Neutrophil (primary cell): ENCODE measurements around the gene FGFR3.

Experiments used
- H3K27ac ChIP-seq: fragments of 200-600 bp; sonication (generic); 2 replicates; pipeline ENCODE4 v1.5.1; 2016; ENCODE audit warnings: mild to moderate bottlenecking, moderate library complexity
- H3K27me3 ChIP-seq: fragments of 200-600 bp; sonication (generic); 2 replicates; pipeline ENCODE4 v1.6.0; 2016; ENCODE audit warnings: mild to moderate bottlenecking
- H3K36me3 ChIP-seq: fragments of 200-600 bp; sonication (generic); 2 replicates; pipeline ENCODE4 v1.5.1; 2017
- H3K4me1 ChIP-seq, 2 experiments: fragments of 200-600 bp in 1 of 2; sonication (generic) in 1 of 2; 1 replicate in 1 of 2; 2 replicates in 1 of 2; pipeline versions ENCODE4 v1.5.1 to v1.6.1; 2013 to 2016; ENCODE audit warnings: low read depth in 1 of 2, low read length in 1 of 2, mild to moderate bottlenecking in 1 of 2, moderate library complexity in 1 of 2; ENCODE audit not compliant: control insufficient read depth in 1 of 2, insufficient read depth in 1 of 2
- H3K4me3 ChIP-seq, 2 experiments: fragments of 200-600 bp in 1 of 2; sonication (generic) in 1 of 2; 1 replicate in 1 of 2; 2 replicates in 1 of 2; pipeline ENCODE4 v1.5.1; 2013 to 2016; ENCODE audit warnings: low read depth in 1 of 2, low read length in 1 of 2, mild to moderate bottlenecking in 1 of 2, moderate library complexity in 1 of 2
- H3K9me3 ChIP-seq: fragments of 200-600 bp; sonication (generic); 2 replicates; pipeline ENCODE4 v1.5.1; 2016
- CTCF ChIP-seq: fragments of 200-600 bp; sonication (generic); IDR thresholded peaks from 2 replicates; pipeline ENCODE4 v1.5.1; 2016; ENCODE audit warnings: antibody characterized with exemption

Gene FGFR3

GRCh38 chr4:1808396-1808795 is 15.3 kb downstream of the FGFR3 start:
- H3K4me3 ChIP-seq = no peak overlapping the region
- H3K27me3 ChIP-seq = no peaks in the 10 kb centered on the region
- no peaks in the 10 kb centered on the region for H3K4me1 ChIP-seq
- TF ChIP-seq CTCF = no peak
- no peaks in the 10 kb centered on the region for H3K9me3 ChIP-seq
- H3K36me3 ChIP-seq = peaks cover 7% of the 10 kb centered on the region
- H3K27ac ChIP-seq = no peak overlapping the region

GRCh38 chr4:1808851-1809753 is 16.0 kb downstream of the FGFR3 start:
- no peaks in the 10 kb centered on the region for H3K9me3 ChIP-seq
- TF ChIP-seq CTCF = no peak
- H3K4me3 ChIP-seq = no peak overlapping the region
- H3K36me3 ChIP-seq = peaks cover 14% of the 10 kb centered on the region
- H3K27me3 ChIP-seq = no peaks in the 10 kb centered on the region
- H3K4me1 ChIP-seq = no peaks in the 10 kb centered on the region
- no peak overlapping the region for H3K27ac ChIP-seq

GRCh38 chr4:1809754-1810502 is 16.8 kb downstream of the FGFR3 start:
- H3K9me3 ChIP-seq = no peaks in the 10 kb centered on the region
- no peak overlapping the region for H3K4me3 ChIP-seq
- no peaks in the 10 kb centered on the region for H3K27me3 ChIP-seq
- H3K27ac ChIP-seq = no peak overlapping the region
- H3K4me1 ChIP-seq = no peaks in the 10 kb centered on the region
- H3K36me3 ChIP-seq = peaks cover 22% of the 10 kb centered on the region
- peak; percentile 19 for TF ChIP-seq CTCF

GRCh38 chr4:1810765-1811164 is 17.7 kb downstream of the FGFR3 start:
- Histone ChIP-seq H3K36me3 (peaks cover 31% of the 10 kb centered on the region), H3K27ac (no peak overlapping the region), H3K27me3 (no peaks in the 10 kb centered on the region), H3K4me1 (no peaks in the 10 kb centered on the region), H3K9me3 (no peaks in the 10 kb centered on the region), H3K4me3 (no peak overlapping the region)
- TF ChIP-seq CTCF = no peak

- no peaks in the 10 kb centered on the region for H3K4me1 ChIP-seq
- H3K27me3 ChIP-seq = no peaks in the 10 kb centered on the region
- TF ChIP-seq CTCF = no peak
- no peak overlapping the region for H3K4me3 ChIP-seq
- H3K9me3 ChIP-seq = no peaks in the 10 kb centered on the region
- no peak overlapping the region for H3K27ac ChIP-seq
- peaks cover 49% of the 10 kb centered on the region for H3K36me3 ChIP-seq
Observed at GRCh38 chr4:1812720-1813119, 19.6 kb downstream of the FGFR3 start.
